GM20000 (cell line): ENCODE results near the gene LIMS4.
"Not testable (repeated sequence)": the region's sequence is repeated elsewhere in the genome, so short reads cannot be mapped to it uniquely, and the experiment has no call there.

Source experiments
- DNase-seq: peaks from one replicate; pipeline ENCODE4 v3.0.0; 2012; ENCODE audit warnings: low spot score

LIMS4 gene

GRCh38 chr2:110472171-110473058, at the start of gene LIMS4:
Gene LIMS4 (minus strand): TSS chr2:110472816. CDS start chr2:110472778, 38 bp downstream.
- DNase-seq: not testable (repeated sequence)

- DNase-seq: not testable (repeated sequence)
These were observed 27.2 kb upstream of the LIMS4 start for GRCh38 chr2:110499755-110500377.

- not testable (repeated sequence) for DNase-seq
These were observed 23.4 kb upstream of the LIMS4 start for GRCh38 chr2:110496027-110496426.

- DNase-seq: not testable (repeated sequence)
These were observed 21.9 kb upstream of the LIMS4 start for GRCh38 chr2:110494488-110494887.

- not testable (repeated sequence) for DNase-seq
These were observed 16.4 kb upstream of the LIMS4 start for GRCh38 chr2:110488991-110489390.

GRCh38 chr2:110482697-110483096, 10.1 kb upstream of the LIMS4 start:
- DNase-seq: not testable (repeated sequence)

- DNase-seq: not testable (repeated sequence)
These were observed 8.6 kb upstream of the LIMS4 start for GRCh38 chr2:110481200-110481599.

GRCh38 chr2:110480084-110480483, 7.5 kb upstream of the LIMS4 start:
- not testable (repeated sequence) for DNase-seq

GRCh38 chr2:110477370-110477769, 4.8 kb upstream of the LIMS4 start:
- not testable (repeated sequence) for DNase-seq

- not testable (repeated sequence) for DNase-seq
These were observed 4.3 kb upstream of the LIMS4 start for GRCh38 chr2:110476952-110477351.

GRCh38 chr2:110475627-110476359, 3.2 kb upstream of the LIMS4 start:
- not testable (repeated sequence) for DNase-seq

- DNase-seq: not testable (repeated sequence)
These were observed 2.3 kb upstream of the LIMS4 start for GRCh38 chr2:110474898-110475297.

GRCh38 chr2:110473059-110473358, 393 bp upstream of the LIMS4 start:
- DNase-seq: not testable (repeated sequence)

- DNase-seq: not testable (repeated sequence)
These were observed 3.7 kb downstream of the LIMS4 start for GRCh38 chr2:110468921-110469320.

- DNase-seq: not testable (repeated sequence)
These were observed 7.3 kb downstream of the LIMS4 start for GRCh38 chr2:110465312-110465711.

GRCh38 chr2:110462458-110462857, 10.2 kb downstream of the LIMS4 start:
- not testable (repeated sequence) for DNase-seq

GRCh38 chr2:110460318-110460717, 12.3 kb downstream of the LIMS4 start:
- not testable (repeated sequence) for DNase-seq

- DNase-seq: not testable (repeated sequence)
These were observed 15.4 kb downstream of the LIMS4 start for GRCh38 chr2:110457214-110457590.

GRCh38 chr2:110456291-110457213, 16.1 kb downstream of the LIMS4 start:
- DNase-seq: not testable (repeated sequence)

- not testable (repeated sequence) for DNase-seq
These were observed 17.4 kb downstream of the LIMS4 start for GRCh38 chr2:110455080-110455670.

- not testable (repeated sequence) for DNase-seq
These were observed 21.7 kb downstream of the LIMS4 start for GRCh38 chr2:110450951-110451350.
